Activated CD4-positive, alpha-beta memory T cell treated with anti-CD3 and anti-CD28 coated beads for 36 hours (primary cell): ENCODE measurements around the gene SLCO3A1. TPM values are rescaled to one million over a fixed set of nuclear protein-coding genes. Genes with fewer than 3 reads are reported as not detected.

ENCODE experiments used
- CTCF ChIA-PET: fragments of 350-600 bp; sonication (Branson Sonifier 250); formaldehyde crosslinking; loops from one replicate; lab custom pipeline; 2021; ENCODE audit warnings: antibody characterized with exemption, inconsistent platforms; lab: Charles Lee
- POLR2A ChIA-PET: fragments of 350-600 bp; sonication (Branson Sonifier 250); formaldehyde crosslinking; loops from one replicate; lab custom pipeline; 2021; ENCODE audit warnings: antibody characterized with exemption; lab: Charles Lee
- DNase-seq: peaks from one replicate; pipeline ENCODE4 v3.0.0-alpha.2; 2020
- H3K27ac Mint-ChIP-seq: one replicate; pipeline ENCODE4 v1.8.0; 2021; ENCODE audit warnings: mixed read lengths
- H3K27me3 Mint-ChIP-seq: one replicate; pipeline ENCODE4 v1.8.0; 2021; ENCODE audit warnings: mixed read lengths
- H3K36me3 Mint-ChIP-seq: one replicate; pipeline ENCODE4 v1.8.0; 2021; ENCODE audit warnings: mixed read lengths
- H3K4me1 Mint-ChIP-seq: one replicate; pipeline ENCODE4 v1.8.0; 2021; ENCODE audit warnings: low read depth, mixed read lengths
- H3K4me3 Mint-ChIP-seq: one replicate; pipeline ENCODE4 v1.8.0; 2021; ENCODE audit warnings: mild to moderate bottlenecking, mixed read lengths
- H3K9me3 Mint-ChIP-seq: one replicate; pipeline ENCODE4 v1.8.0; 2021; ENCODE audit warnings: mixed read lengths
- intact Hi-C: fragments of 100-400 bp; cut with micrococcal nuclease; formaldehyde crosslinking; loops from one replicate; pipeline ENCODE4 v1.15.1; 2023
- total RNA-seq, 2 experiments: library from RNA; stranded (reverse); gene quantifications; one replicate each; pipeline ENCODE4 v1.2.3, GENCODE V29; 2021

The SLCO3A1 gene
- total RNA-seq, 2 experiments from 2014 or later, result 10.8 to 12.7 TPM

GRCh38 chr15:91946075-91946474 is 92.6 kb downstream of the SLCO3A1 start:
- Mint-ChIP-seq H3K4me1 (peaks cover 60% of the 10 kb centered on the region), H3K36me3 (no peaks in the 10 kb centered on the region), H3K27ac (no peak overlapping the region), H3K4me3 (no peak overlapping the region), H3K27me3 (no peaks in the 10 kb centered on the region), H3K9me3 (no peaks in the 10 kb centered on the region)
- intact Hi-C loops, result loop anchor here (10.0 kb wide), 1 partner anchor 241 kb away; no protein-coding TSS in a partner anchor
- POLR2A ChIA-PET, result no interaction called here
- CTCF ChIA-PET, result interaction anchor here (1.5 kb wide), 1 partner anchor 92 kb away, joined by 6 read pairs; the partner anchor contains the start of gene SLCO3A1
- no peak for DNase-seq

GRCh38 chr15:91946581-91947292 is 93.2 kb downstream of the SLCO3A1 start:
- Mint-ChIP-seq H3K4me1 (peaks cover 58% of the 10 kb centered on the region), H3K27ac (no peak overlapping the region), H3K9me3 (no peaks in the 10 kb centered on the region), H3K27me3 (no peaks in the 10 kb centered on the region), H3K36me3 (no peaks in the 10 kb centered on the region), H3K4me3 (no peak overlapping the region)
- intact Hi-C loops, result loop anchor here (10.0 kb wide), 1 partner anchor 242 kb away; no protein-coding TSS in a partner anchor
- ChIA-PET POLR2A (no interaction called here), CTCF (interaction anchor here (1.5 kb wide), 1 partner anchor 93 kb away, joined by 6 read pairs; the partner anchor contains the start of gene SLCO3A1)
- DNase-seq, result no peak

GRCh38 chr15:91947293-91947679 is 93.8 kb downstream of the SLCO3A1 start:
- intact Hi-C loops, result loop anchor here (10.0 kb wide), 1 partner anchor 242 kb away; no protein-coding TSS in a partner anchor
- ChIA-PET POLR2A (no interaction called here), CTCF (interaction anchor here (1.5 kb wide), 1 partner anchor 93 kb away, joined by 6 read pairs; the partner anchor contains the start of gene SLCO3A1)
- H3K27me3 Mint-ChIP-seq, result no peaks in the 10 kb centered on the region
- H3K27ac Mint-ChIP-seq, result no peak overlapping the region
- no peak for DNase-seq
- H3K36me3 Mint-ChIP-seq, result no peaks in the 10 kb centered on the region
- no peaks in the 10 kb centered on the region for H3K9me3 Mint-ChIP-seq
- H3K4me1 Mint-ChIP-seq, result peaks cover 59% of the 10 kb centered on the region
- H3K4me3 Mint-ChIP-seq, result no peak overlapping the region

- peaks cover 59% of the 10 kb centered on the region for H3K4me1 Mint-ChIP-seq
- CTCF ChIA-PET, result no interaction called here
- H3K4me3 Mint-ChIP-seq, result no peak overlapping the region
- DNase-seq, result no peak
- POLR2A ChIA-PET, result no interaction called here
- H3K27ac Mint-ChIP-seq, result no peak overlapping the region
- H3K9me3 Mint-ChIP-seq, result no peaks in the 10 kb centered on the region
- no peaks in the 10 kb centered on the region for H3K36me3 Mint-ChIP-seq
- H3K27me3 Mint-ChIP-seq, result no peaks in the 10 kb centered on the region
- intact Hi-C loops, result loop anchor here (10.0 kb wide), 1 partner anchor 243 kb away; no protein-coding TSS in a partner anchor
These were observed 94.4 kb downstream of the SLCO3A1 start for GRCh38 chr15:91947683-91948608.

GRCh38 chr15:91949361-91949760 is 95.9 kb downstream of the SLCO3A1 start:
- CTCF ChIA-PET, result interaction anchor here (1.2 kb wide), 1 partner anchor 100 kb away, joined by 3 read pairs; no protein-coding TSS in a partner anchor
- Mint-ChIP-seq H3K4me1 (peaks cover 63% of the 10 kb centered on the region), H3K4me3 (no peak overlapping the region), H3K27ac (no peak overlapping the region), H3K9me3 (no peaks in the 10 kb centered on the region), H3K27me3 (no peaks in the 10 kb centered on the region), H3K36me3 (no peaks in the 10 kb centered on the region)
- intact Hi-C loops, result loop anchor here (10.0 kb wide), 1 partner anchor 245 kb away; no protein-coding TSS in a partner anchor
- POLR2A ChIA-PET, result no interaction called here
- DNase-seq, result no peak

- peaks cover 69% of the 10 kb centered on the region for H3K4me1 Mint-ChIP-seq
- H3K4me3 Mint-ChIP-seq, result no peak overlapping the region
- DNase-seq, result no peak
- H3K27me3 Mint-ChIP-seq, result no peaks in the 10 kb centered on the region
- H3K9me3 Mint-ChIP-seq, result no peaks in the 10 kb centered on the region
- no peaks in the 10 kb centered on the region for H3K36me3 Mint-ChIP-seq
- intact Hi-C loops, result no loop called here
- ChIA-PET POLR2A (no interaction called here), CTCF (interaction anchor here (1.2 kb wide), 1 partner anchor 101 kb away, joined by 3 read pairs; no protein-coding TSS in a partner anchor)
- H3K27ac Mint-ChIP-seq, result no peak overlapping the region
These were observed 96.5 kb downstream of the SLCO3A1 start for GRCh38 chr15:91950054-91950453.

GRCh38 chr15:91950631-91951329 is 97.3 kb downstream of the SLCO3A1 start:
- Mint-ChIP-seq H3K4me3 (no peak overlapping the region), H3K27me3 (no peaks in the 10 kb centered on the region), H3K4me1 (peaks cover 65% of the 10 kb centered on the region), H3K27ac (no peak overlapping the region), H3K36me3 (no peaks in the 10 kb centered on the region), H3K9me3 (no peaks in the 10 kb centered on the region)
- intact Hi-C loops, result no loop called here
- POLR2A ChIA-PET, result interaction anchor here (0.7 kb wide), 1 partner anchor 936 kb away, joined by 3 read pairs; no protein-coding TSS in a partner anchor
- DNase-seq, result no peak
- CTCF ChIA-PET, result no interaction called here

GRCh38 chr15:91952216-91952615 is 98.7 kb downstream of the SLCO3A1 start:
- ChIA-PET POLR2A (no interaction called here), CTCF (no interaction called here)
- H3K36me3 Mint-ChIP-seq, result no peaks in the 10 kb centered on the region
- H3K9me3 Mint-ChIP-seq, result no peaks in the 10 kb centered on the region
- H3K4me3 Mint-ChIP-seq, result no peak overlapping the region
- DNase-seq, result no peak
- H3K27ac Mint-ChIP-seq, result no peak overlapping the region
- H3K4me1 Mint-ChIP-seq, result peaks cover 67% of the 10 kb centered on the region
- H3K27me3 Mint-ChIP-seq, result no peaks in the 10 kb centered on the region
- intact Hi-C loops, result no loop called here

- CTCF ChIA-PET, result no interaction called here
- Mint-ChIP-seq H3K9me3 (no peaks in the 10 kb centered on the region), H3K27ac (no peak overlapping the region), H3K4me1 (peaks cover 56% of the 10 kb centered on the region), H3K27me3 (no peaks in the 10 kb centered on the region), H3K4me3 (no peak overlapping the region), H3K36me3 (no peaks in the 10 kb centered on the region)
- intact Hi-C loops, result no loop called here
- no peak for DNase-seq
- POLR2A ChIA-PET, result no interaction called here
These were observed 99.9 kb downstream of the SLCO3A1 start for GRCh38 chr15:91953432-91953831.

GRCh38 chr15:91954292-91954691 is 100.8 kb downstream of the SLCO3A1 start:
- DNase-seq, result no peak
- intact Hi-C loops, result no loop called here
- H3K4me1 Mint-ChIP-seq, result peaks cover 58% of the 10 kb centered on the region
- H3K4me3 Mint-ChIP-seq, result no peak overlapping the region
- no peaks in the 10 kb centered on the region for H3K9me3 Mint-ChIP-seq
- POLR2A ChIA-PET, result no interaction called here
- H3K27me3 Mint-ChIP-seq, result no peaks in the 10 kb centered on the region
- no peak overlapping the region for H3K27ac Mint-ChIP-seq
- CTCF ChIA-PET, result no interaction called here
- no peaks in the 10 kb centered on the region for H3K36me3 Mint-ChIP-seq

- ChIA-PET CTCF (no interaction called here), POLR2A (no interaction called here)
- Mint-ChIP-seq H3K27ac (no peak overlapping the region), H3K4me1 (peaks cover 47% of the 10 kb centered on the region), H3K36me3 (no peaks in the 10 kb centered on the region), H3K4me3 (no peak overlapping the region), H3K27me3 (no peaks in the 10 kb centered on the region), H3K9me3 (no peaks in the 10 kb centered on the region)
- DNase-seq, result no peak
- intact Hi-C loops, result no loop called here
These were observed 102.7 kb downstream of the SLCO3A1 start for GRCh38 chr15:91956026-91956723.
